IMR-90 (cell line): ENCODE data around the gene CDX1. TPM values are rescaled to one million over a fixed set of nuclear protein-coding genes. Genes with fewer than 3 reads are reported as not detected.
A peak's percentile ranks its signal among the peaks of the same experiment; 100 is the strongest.

Experiments
- ATAC-seq: fragments of 200-7000 bp; cut with Tn5 transposase; 2 replicates; pipeline ENCODE4 v1.9.1; 2020; ENCODE audit warnings: low read depth, mild to moderate bottlenecking, moderate library complexity
- BruUV-seq: library from RNA; stranded (reverse); fragments of 400-500 nt; replicated peaks from 2 replicates; lab custom pipeline; 2021; lab: Mats Ljungman, UMichigan
- CTCF ChIA-PET: fragments of 300-600 bp; formaldehyde crosslinking; extraction: SDS; loops from one replicate; lab custom pipeline; 2021; ENCODE audit warnings: antibody characterized with exemption; lab: Yijun Ruan, JAX
- POLR2A ChIA-PET: fragments of 300-600 bp; sonication (Branson Sonifier 250); formaldehyde crosslinking; loops from one replicate; lab custom pipeline; 2022; ENCODE audit warnings: antibody characterized with exemption; ENCODE audit not compliant: unreplicated experiment; lab: Charles Lee
- DNase-seq: peaks from one replicate; pipeline ENCODE4 v3.0.0; 2013
- H2AFZ ChIP-seq: replicated peaks from 2 replicates; pipeline ENCODE3; 2013; ENCODE audit warnings: low read length, mild to moderate bottlenecking; ENCODE audit not compliant: poor library complexity
- H2AK5ac ChIP-seq: 2 replicates; pipeline ENCODE4 v1.6.1; 2013; ENCODE audit warnings: low read depth, low read length, inconsistent platforms
- H2AK9ac ChIP-seq: replicated peaks from 2 replicates; pipeline ENCODE3; 2013; ENCODE audit warnings: mild to moderate bottlenecking, low read depth, low read length, moderate library complexity; ENCODE audit not compliant: poor library complexity
- H2BK120ac ChIP-seq: 2 replicates; pipeline ENCODE4 v1.6.1; 2013; ENCODE audit warnings: low read depth, low read length, inconsistent platforms
- H2BK15ac ChIP-seq: 3 replicates; pipeline ENCODE4 v1.6.1; 2013; ENCODE audit warnings: low read depth, low read length, inconsistent platforms
- H2BK20ac ChIP-seq: 2 replicates; pipeline ENCODE4 v1.6.1; 2013; ENCODE audit warnings: low read depth, mild to moderate bottlenecking, inconsistent platforms, low read length, moderate library complexity
- H2BK5ac ChIP-seq: 2 replicates; pipeline ENCODE4 v1.6.1; 2013; ENCODE audit warnings: mild to moderate bottlenecking, low read depth, low read length, inconsistent platforms; ENCODE audit not compliant: poor library complexity, severe bottlenecking
- H3K14ac ChIP-seq: replicated peaks from 2 replicates; pipeline ENCODE4 v1.6.1; 2013; ENCODE audit warnings: low read depth, low read length, inconsistent platforms
- H3K18ac ChIP-seq: 2 replicates; pipeline ENCODE4 v1.6.1; 2013; ENCODE audit warnings: low read depth, low read length, control low read depth
- H3K23ac ChIP-seq: 2 replicates; pipeline ENCODE4 v1.6.1; 2013; ENCODE audit warnings: low read depth, low read length, inconsistent platforms
- H3K27ac ChIP-seq: 2 replicates; pipeline ENCODE4 v1.5.1; 2013; ENCODE audit warnings: mild to moderate bottlenecking, control low read depth, low read length; ENCODE audit not compliant: insufficient read depth
- H3K27me3 ChIP-seq: 2 replicates; pipeline ENCODE4 v1.6.1; 2013; ENCODE audit warnings: low read length; ENCODE audit not compliant: control insufficient read depth, insufficient read depth
- H3K36me3 ChIP-seq: 2 replicates; pipeline ENCODE4 v1.6.1; 2013; ENCODE audit warnings: low read length, mixed read lengths; ENCODE audit not compliant: control insufficient read depth, insufficient read depth
- H3K4ac ChIP-seq: 2 replicates; pipeline ENCODE4 v1.6.1; 2013; ENCODE audit warnings: low read depth, low read length, inconsistent platforms
- H3K4me1 ChIP-seq: 2 replicates; pipeline ENCODE4 v1.6.1; 2013; ENCODE audit warnings: low read length, mixed read lengths; ENCODE audit not compliant: control insufficient read depth, insufficient read depth
- H3K4me2 ChIP-seq: 2 replicates; pipeline ENCODE4 v1.6.1; 2013; ENCODE audit warnings: low read depth, mild to moderate bottlenecking, control low read depth, low read length, moderate library complexity
- H3K4me3 ChIP-seq: 2 replicates; pipeline ENCODE4 v1.5.1; 2013; ENCODE audit warnings: low read depth, mild to moderate bottlenecking, control low read depth, low read length, moderate library complexity; ENCODE audit not compliant: insufficient read depth
- H3K56ac ChIP-seq: 2 replicates; pipeline ENCODE4 v1.6.1; 2013; ENCODE audit warnings: low read length, inconsistent platforms; ENCODE audit not compliant: insufficient read depth; ENCODE audit errors: extremely low read depth
- H3K79me1 ChIP-seq, 2 experiments: 2 replicates each; pipeline ENCODE4 v1.6.1; 2013; ENCODE audit warnings: low read length in 2 of 2, inconsistent platforms in 1 of 2, low read depth in 1 of 2
- H3K9ac ChIP-seq: 2 replicates; pipeline ENCODE4 v1.6.1; 2013; ENCODE audit warnings: low read depth, low read length, control low read depth
- H3K9me1 ChIP-seq: 2 replicates; pipeline ENCODE4 v1.6.1; 2013; ENCODE audit warnings: low read length, inconsistent platforms; ENCODE audit not compliant: insufficient read depth
- H3K9me3 ChIP-seq: 2 replicates; pipeline ENCODE4 v1.6.1; 2013; ENCODE audit warnings: low read length; ENCODE audit not compliant: control insufficient read depth, insufficient read depth
- H4K20me1 ChIP-seq: 2 replicates; pipeline ENCODE4 v1.6.1; 2013; ENCODE audit warnings: low read length, inconsistent platforms; ENCODE audit not compliant: insufficient read depth
- H4K5ac ChIP-seq: 2 replicates; pipeline ENCODE4 v1.6.1; 2013; ENCODE audit warnings: mild to moderate bottlenecking, low read depth, low read length, control low read depth
- H4K8ac ChIP-seq, 2 experiments: 2 replicates each; pipeline ENCODE4 v1.6.1; 2013; ENCODE audit warnings: low read depth in 2 of 2, low read length in 2 of 2, control low read depth in 1 of 2, inconsistent platforms in 1 of 2
- H4K91ac ChIP-seq: 2 replicates; pipeline ENCODE4 v1.6.1; 2013; ENCODE audit warnings: low read depth, low read length, inconsistent platforms; ENCODE audit not compliant: insufficient read depth
- CEBPB ChIP-seq: IDR thresholded peaks from 2 replicates; pipeline ENCODE4 v1.6.1; 2012; ENCODE audit warnings: low read depth, low read length, improper control_type of control experiment
- FOS ChIP-seq: fragments of 150-350 bp; IDR thresholded peaks from 2 replicates; pipeline ENCODE4 v1.6.1; 2016; ENCODE audit warnings: low read depth, low read length
- POLR2A ChIP-seq: IDR thresholded peaks from 2 replicates; pipeline ENCODE4 v1.6.1; 2012; ENCODE audit warnings: mild to moderate bottlenecking, low read depth, low read length
- RFX5 ChIP-seq: IDR thresholded peaks from 2 replicates; pipeline ENCODE4 v1.8.0; 2012; ENCODE audit warnings: low read depth, mild to moderate bottlenecking, low read length, moderate library complexity
- WGBS, 2 experiments: methylation state at CpG; one replicate each; pipeline versions ENCODE4 v1.1.5 to v1.1.7; 2013; ENCODE audit warnings: missing lambda C conversion rate in 2 of 2; ENCODE audit not compliant: insufficient read length in 1 of 2; ENCODE audit errors: extremely low coverage in 2 of 2; 5-methylcytosine and 5-hydroxymethylcytosine counted together
- dilution Hi-C: fragments of 300-500 bp; cut with HindIII; formaldehyde crosslinking; loops from one replicate; pipeline ENCODE4 v1.14.3; 2018; ENCODE audit warnings: low sequenced_read_pairs; ENCODE audit not compliant: unreplicated experiment
- in situ Hi-C: fragments of 300-500 bp; cut with MboI; formaldehyde crosslinking; loops from 3 replicates; pipeline ENCODE4 v1.14.3; 2019; ENCODE audit warnings: low sequenced_read_pairs, inconsistent platforms, mixed read lengths
- intact Hi-C: fragments of 100-400 bp; cut with micrococcal nuclease; formaldehyde crosslinking; loops from 2 replicates; pipeline ENCODE4 v1.10.0; 2022
- polyA plus RNA-seq, 3 experiments: library from polyadenylated mRNA; depleted of rRNA; stranded (reverse); fragments of >200 nt; gene quantifications; 2 replicates each; pipeline ENCODE4 v1.2.3, GENCODE V29; 2012; ENCODE audit warnings: low replicate concordance in 1 of 3
- total RNA-seq: library from RNA; depleted of rRNA; stranded (reverse); fragments of >200 nt; gene quantifications from 2 replicates; pipeline ENCODE4 v1.2.3, GENCODE V29; 2012

CDX1 gene
- total and polyA plus RNA-seq, 2 of the 4 experiments (the other 2 are of a cell fraction), result 0.18 to 0.24 TPM

GRCh38 chr5:150179019-150179620, 12.5 kb downstream of the CDX1 start:
- Histone ChIP-seq H2AFZ (no peak overlapping the region), H3K18ac (no peak overlapping the region), H4K8ac (no peak overlapping the region), H2BK20ac (no peak overlapping the region), H2BK15ac (no peak overlapping the region), H4K20me1 (no peaks in the 10 kb centered on the region; the same call in 1 of the 2 replicates), H2AK5ac (peak overlapping the region; percentile 29), H3K23ac (no peak overlapping the region), H3K4ac (peak overlapping the region; percentile 7; the same call in 1 of the 2 replicates), H3K79me1 (no peaks in the 10 kb centered on the region), H3K4me3 (no peak overlapping the region), H3K9me1 (peaks cover 15% of the 10 kb centered on the region; the same call in 1 of the 2 replicates), H4K5ac (no peak overlapping the region), H3K36me3 (no peaks in the 10 kb centered on the region), H3K56ac (no peak overlapping the region), H3K9ac (no peak overlapping the region), H2BK5ac (no peak overlapping the region), H3K14ac (no peak overlapping the region), H3K27me3 (peaks cover 27% of the 10 kb centered on the region), H2BK120ac (0 out of 2 replicates have a peak overlapping the region, but pooled peaks have one; percentile 16), H3K9me3 (no peaks in the 10 kb centered on the region), H3K27ac (no peak overlapping the region), H3K4me2 (no peak overlapping the region), H4K91ac (no peak overlapping the region; the same call in 1 of the 2 replicates), H3K4me1 (peaks cover 6% of the 10 kb centered on the region), H2AK9ac (no peak overlapping the region)
- ATAC-seq, result no peak
- ChIA-PET POLR2A (no interaction called here), CTCF (no interaction called here)
- in situ Hi-C loops, result no loop called here
- TF ChIP-seq FOS (no peak), RFX5 (no peak), CEBPB (no peak), POLR2A (no peak)
- 98% methylated on average over 4 of the region's 7 CpGs; no CpG with 5 or more reads in 1 of the 2 experiments for WGBS, 2 experiments
- BruUV-seq, result no TSS peak
- intact Hi-C loops, result no loop called here
- no peak for DNase-seq
- dilution Hi-C loops, result no loop called here
